ENCODE measurements around the gene ACSS1.

- TF ChIP-seq POLR2A (IDR thresholded peaks at IDR 0.05) = no peak
- TF ChIP-seq POLR2AphosphoS5 (IDR thresholded peaks at IDR 0.05) = peak; percentile 27 to 61 (median 36)
- TF ChIP-seq CTCF (IDR thresholded peaks at IDR 0.05) = no peak
- TF ChIP-seq EP300 (IDR thresholded peaks at IDR 0.05) = peak in 1 of 4 donors; percentile 7
These were observed 4.5 kb downstream of the ACSS1 start for GRCh38 chr20:25053255-25054031.
